Measurements from ENCODE around the gene RBM20.

DNA sequence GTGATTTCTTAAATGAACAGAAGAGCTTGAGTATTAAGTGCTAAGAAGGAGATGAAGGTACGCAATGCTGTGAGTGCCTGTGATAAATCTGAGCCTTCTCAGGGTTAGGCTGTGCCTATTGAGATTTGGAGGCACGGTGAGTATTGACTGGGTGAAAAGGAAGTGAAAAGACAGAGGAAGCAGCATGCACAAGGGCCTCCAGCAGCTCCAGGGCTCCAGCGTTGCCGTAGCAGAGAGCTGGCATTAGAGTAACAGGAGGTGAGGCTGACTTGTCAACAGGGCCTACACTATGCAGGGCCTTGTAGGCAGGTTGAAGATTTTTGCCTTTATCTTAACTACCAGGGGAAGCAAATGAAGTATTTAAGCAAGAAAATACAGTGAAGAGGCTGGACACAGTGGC lies 173.5 kb downstream of the RBM20 start:
- TF ChIP-seq, protein P1, sequence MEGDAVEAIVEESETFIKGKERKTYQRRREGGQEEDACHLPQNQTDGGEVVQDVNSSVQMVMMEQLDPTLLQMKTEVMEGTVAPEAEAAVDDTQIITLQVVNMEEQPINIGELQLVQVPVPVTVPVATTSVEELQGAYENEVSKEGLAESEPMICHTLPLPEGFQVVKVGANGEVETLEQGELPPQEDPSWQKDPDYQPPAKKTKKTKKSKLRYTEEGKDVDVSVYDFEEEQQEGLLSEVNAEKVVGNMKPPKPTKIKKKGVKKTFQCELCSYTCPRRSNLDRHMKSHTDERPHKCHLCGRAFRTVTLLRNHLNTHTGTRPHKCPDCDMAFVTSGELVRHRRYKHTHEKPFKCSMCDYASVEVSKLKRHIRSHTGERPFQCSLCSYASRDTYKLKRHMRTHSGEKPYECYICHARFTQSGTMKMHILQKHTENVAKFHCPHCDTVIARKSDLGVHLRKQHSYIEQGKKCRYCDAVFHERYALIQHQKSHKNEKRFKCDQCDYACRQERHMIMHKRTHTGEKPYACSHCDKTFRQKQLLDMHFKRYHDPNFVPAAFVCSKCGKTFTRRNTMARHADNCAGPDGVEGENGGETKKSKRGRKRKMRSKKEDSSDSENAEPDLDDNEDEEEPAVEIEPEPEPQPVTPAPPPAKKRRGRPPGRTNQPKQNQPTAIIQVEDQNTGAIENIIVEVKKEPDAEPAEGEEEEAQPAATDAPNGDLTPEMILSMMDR (IDR thresholded peaks at IDR 0.05; ENCODE audit: insufficient read depth, low read length) = no peak
- TF ChIP-seq POLR2AphosphoS5 (IDR thresholded peaks at IDR 0.05; ENCODE audit: low read depth) = no peak
